OCI-LY3 (cell line): ENCODE results near the gene NMNAT1.

Experiments used
- H2AFZ ChIP-seq: fragments of 200-600, 300-600 bp; shearing (Covaris generic); 2 replicates; pipeline ENCODE4 v1.6.0; 2014; ENCODE audit warnings: antibody characterized with exemption, low read depth, low read length
- H3K27ac ChIP-seq: fragments of 200-600, 300-600 bp; sonication (generic); 2 replicates; pipeline ENCODE4 v1.5.1; 2014; ENCODE audit warnings: mild to moderate bottlenecking, low read length, moderate library complexity, mixed read lengths
- H3K27me3 ChIP-seq: fragments of 200-600, 300-600 bp; sonication (generic); 2 replicates; pipeline ENCODE4 v1.6.1; 2014; ENCODE audit warnings: low read depth, low read length, mixed read lengths
- H3K36me3 ChIP-seq: fragments of 200-600, 300-600 bp; sonication (generic); replicated peaks from 2 replicates; pipeline ENCODE3; 2014; ENCODE audit warnings: low read depth, low read length, mixed read lengths
- H3K4me1 ChIP-seq: fragments of 300-600, 200-600 bp; sonication (generic); 2 replicates; pipeline ENCODE4 v1.6.1; 2014; ENCODE audit warnings: low read length, mixed read lengths
- H3K4me2 ChIP-seq: fragments of 200-600, 300-600 bp; sonication (generic); 2 replicates; pipeline ENCODE4 v1.6.1; 2014; ENCODE audit warnings: low read length, mixed read lengths
- H3K4me3 ChIP-seq: fragments of 300-600, 200-600 bp; sonication (generic); 2 replicates; pipeline ENCODE4 v1.5.1; 2014; ENCODE audit warnings: antibody characterized with exemption, mild to moderate bottlenecking, low read length, moderate library complexity
- H3K79me2 ChIP-seq: fragments of 300-600, 200-600 bp; shearing (Covaris generic); 2 replicates; pipeline ENCODE4 v1.6.1; 2014; ENCODE audit warnings: mild to moderate bottlenecking, low read length, mixed read lengths
- H3K9ac ChIP-seq: fragments of 300-600, 200-600 bp; shearing (Covaris generic); 2 replicates; pipeline ENCODE4 v1.6.0; 2014; ENCODE audit warnings: mild to moderate bottlenecking, low read length, moderate library complexity
- H3K9me3 ChIP-seq: fragments of 200-600, 300-600 bp; shearing (Covaris generic); 2 replicates; pipeline ENCODE4 v1.6.1; 2014; ENCODE audit warnings: low read length, mixed read lengths; ENCODE audit not compliant: insufficient read depth
- H4K20me1 ChIP-seq: fragments of 200-600, 300-600 bp; sonication (generic); 2 replicates; pipeline ENCODE4 v1.6.1; 2016; ENCODE audit warnings: low read length, mixed read lengths; ENCODE audit not compliant: insufficient read depth
- CTCF ChIP-seq: fragments of 200-600, 300-600 bp; sonication (generic); IDR thresholded peaks from 2 replicates; pipeline ENCODE4 v1.5.1; 2014; ENCODE audit warnings: antibody characterized with exemption, low read length, low read depth
- EZH2phosphoT487 ChIP-seq: fragments of 200-600 bp; shearing (Covaris generic); IDR thresholded peaks from 2 replicates; pipeline ENCODE4 v1.6.1; 2018; ENCODE audit warnings: antibody characterized with exemption, mixed run types, low read depth

NMNAT1 gene

GRCh38 chr1:9942399-9942938 is 806 bp upstream of the NMNAT1 start:
- Histone ChIP-seq H3K27me3 (no peaks in the 10 kb centered on the region), H3K4me1 (no peaks in the 10 kb centered on the region), H4K20me1 (no peaks in the 10 kb centered on the region), H3K36me3 (no peaks in the 10 kb centered on the region), H3K79me2 (peaks cover 10% of the 10 kb centered on the region), H3K9ac (peak overlapping the region; percentile 99), H3K4me3 (peak overlapping the region; percentile 95), H3K4me2 (peak overlapping the region; percentile 70), H3K9me3 (no peaks in the 10 kb centered on the region), H3K27ac (peak overlapping the region; percentile 78), H2AFZ (peak overlapping the region; percentile 43; the same call in 1 of the 2 replicates)
- TF ChIP-seq EZH2phosphoT487 (no peak), CTCF (peak; percentile 54)

GRCh38 chr1:9946315-9946714 is 3.0 kb downstream of the NMNAT1 start:
- Histone ChIP-seq H3K79me2 (peaks cover 10% of the 10 kb centered on the region), H3K4me1 (peaks cover 18% of the 10 kb centered on the region), H3K4me2 (no peak overlapping the region), H2AFZ (no peak overlapping the region), H3K9ac (no peak overlapping the region), H3K9me3 (no peaks in the 10 kb centered on the region), H4K20me1 (no peaks in the 10 kb centered on the region), H3K27ac (no peak overlapping the region), H3K4me3 (no peak overlapping the region), H3K27me3 (no peaks in the 10 kb centered on the region), H3K36me3 (no peaks in the 10 kb centered on the region)
- TF ChIP-seq CTCF: no peak

DNA sequence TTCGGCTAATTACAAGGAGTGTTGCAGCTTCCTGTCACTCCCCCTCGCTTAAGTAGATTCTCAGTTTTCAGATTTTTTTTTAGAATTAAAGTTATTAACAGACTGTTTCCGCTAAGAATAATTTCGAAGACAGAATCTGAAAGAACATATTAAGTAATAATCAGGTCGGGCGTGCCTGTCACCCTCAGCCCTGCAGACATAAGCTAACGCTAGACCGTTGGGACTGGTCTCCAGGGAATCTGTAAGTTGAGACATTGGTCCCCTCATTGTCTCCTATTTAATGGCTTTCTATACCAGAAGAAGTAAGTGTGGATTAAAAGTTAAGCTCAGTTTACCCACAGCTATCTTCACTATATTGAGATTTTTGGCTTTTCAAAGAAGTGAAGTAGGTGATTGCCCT is 14.5 kb downstream of the NMNAT1 start:
- Histone ChIP-seq H3K4me2 (no peak overlapping the region), H3K4me1 (peaks cover 10% of the 10 kb centered on the region), H3K27ac (no peak overlapping the region), H3K36me3 (no peaks in the 10 kb centered on the region), H3K9me3 (no peaks in the 10 kb centered on the region), H4K20me1 (no peaks in the 10 kb centered on the region), H2AFZ (no peak overlapping the region), H3K79me2 (no peaks in the 10 kb centered on the region), H3K27me3 (no peaks in the 10 kb centered on the region), H3K4me3 (no peak overlapping the region), H3K9ac (no peak overlapping the region)
- no peak for TF ChIP-seq EZH2phosphoT487
- no peak for TF ChIP-seq CTCF

- Histone ChIP-seq H3K27me3 (no peaks in the 10 kb centered on the region), H3K36me3 (no peaks in the 10 kb centered on the region), H3K79me2 (no peaks in the 10 kb centered on the region), H3K27ac (no peak overlapping the region), H3K9me3 (no peaks in the 10 kb centered on the region), H3K4me2 (no peak overlapping the region), H3K4me1 (peaks cover 10% of the 10 kb centered on the region), H3K4me3 (no peak overlapping the region), H4K20me1 (no peaks in the 10 kb centered on the region), H2AFZ (no peak overlapping the region), H3K9ac (no peak overlapping the region)
- no peak for TF ChIP-seq EZH2phosphoT487
- TF ChIP-seq CTCF: no peak
These were observed 16.7 kb downstream of the NMNAT1 start for GRCh38 chr1:9960011-9960410.
